Activated CD4-positive, alpha-beta T cell treated with anti-CD3 and anti-CD28 coated beads, Interleukin-2, amount 50 U/mL, for 4 hours (primary cell): ENCODE measurements around the gene SFSWAP.

Source experiments
- DNase-seq, 2 experiments: peaks; one replicate each; pipeline ENCODE4 v3.0.0-alpha.2; 2020

The SFSWAP gene

DNA sequence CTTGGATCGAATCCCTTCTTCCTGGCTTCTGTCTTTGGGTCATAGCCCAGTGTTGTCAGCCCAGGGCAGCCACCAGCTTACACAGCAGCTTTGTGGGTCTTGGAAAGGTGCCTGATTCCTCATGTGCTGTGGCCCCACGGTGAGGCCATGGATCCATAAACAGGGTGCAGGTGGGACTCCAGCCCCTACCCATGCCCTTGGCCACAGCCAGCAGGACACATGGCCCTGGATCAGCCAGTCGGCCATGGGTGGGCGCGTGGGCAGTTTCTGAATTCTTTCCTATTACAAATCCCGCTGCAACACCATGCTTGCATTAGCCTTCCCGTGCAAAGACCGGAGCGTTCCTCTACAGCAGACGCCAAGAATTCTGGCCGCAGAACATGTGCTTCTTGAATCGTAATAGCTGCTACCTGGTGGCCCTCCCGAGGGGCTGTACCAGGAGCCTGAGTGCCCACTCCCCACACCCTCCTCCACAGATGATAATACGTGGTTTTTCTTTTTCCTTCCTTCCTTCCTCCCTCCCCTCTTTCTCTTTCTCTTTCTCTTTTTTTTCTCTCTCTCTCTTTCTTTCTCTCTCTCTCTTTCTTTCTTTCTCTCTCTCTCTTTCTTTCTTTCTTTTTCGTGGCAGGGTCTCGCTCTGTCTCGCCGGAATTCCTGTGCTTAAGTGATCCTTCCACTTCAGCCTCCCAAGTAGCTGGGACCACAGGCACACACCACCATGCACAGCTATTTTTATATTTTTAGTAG lies 114.4 kb downstream of the SFSWAP start:
- DNase-seq = no peak

DNA sequence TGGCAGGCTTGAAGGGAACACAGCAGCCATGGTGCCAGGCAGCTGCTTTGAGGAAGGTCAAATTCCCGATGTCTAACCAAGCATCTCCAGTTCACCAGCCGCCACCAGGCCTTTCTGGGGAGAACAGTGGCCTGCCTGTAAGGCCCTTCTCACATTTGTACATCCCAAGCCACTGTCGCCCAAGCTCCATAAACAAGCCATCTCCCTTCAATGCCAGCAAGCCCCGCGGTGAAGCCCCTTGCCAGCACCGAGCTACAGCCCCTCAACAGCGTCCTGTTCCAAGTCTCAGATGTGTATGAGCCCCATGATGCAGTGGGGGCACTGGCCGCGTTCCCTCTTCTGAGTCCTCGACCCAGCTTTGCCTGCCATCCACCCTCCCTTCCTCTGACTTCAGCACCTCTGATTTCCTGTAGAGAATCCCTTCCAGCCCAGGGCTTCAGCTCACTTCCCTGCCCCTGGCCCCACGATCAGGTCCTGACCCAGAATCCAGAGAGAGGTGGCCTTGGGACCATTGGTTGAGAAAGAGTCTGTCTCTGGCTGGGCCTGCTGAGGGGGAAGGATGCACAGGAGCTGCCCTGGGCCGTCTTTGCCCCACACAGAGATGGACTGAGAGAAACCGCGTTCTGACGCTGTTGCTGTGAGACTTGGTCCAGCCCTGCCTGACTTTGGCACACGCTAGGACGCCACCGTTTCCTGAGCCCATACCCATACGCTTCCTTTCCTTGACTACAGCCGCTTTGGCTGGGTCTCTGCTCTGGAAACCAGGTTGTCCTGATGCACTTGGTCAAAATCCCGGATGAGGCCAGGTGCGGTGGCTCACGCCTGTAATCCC lies 115.4 kb downstream of the SFSWAP start:
- DNase-seq = no peak

DNA sequence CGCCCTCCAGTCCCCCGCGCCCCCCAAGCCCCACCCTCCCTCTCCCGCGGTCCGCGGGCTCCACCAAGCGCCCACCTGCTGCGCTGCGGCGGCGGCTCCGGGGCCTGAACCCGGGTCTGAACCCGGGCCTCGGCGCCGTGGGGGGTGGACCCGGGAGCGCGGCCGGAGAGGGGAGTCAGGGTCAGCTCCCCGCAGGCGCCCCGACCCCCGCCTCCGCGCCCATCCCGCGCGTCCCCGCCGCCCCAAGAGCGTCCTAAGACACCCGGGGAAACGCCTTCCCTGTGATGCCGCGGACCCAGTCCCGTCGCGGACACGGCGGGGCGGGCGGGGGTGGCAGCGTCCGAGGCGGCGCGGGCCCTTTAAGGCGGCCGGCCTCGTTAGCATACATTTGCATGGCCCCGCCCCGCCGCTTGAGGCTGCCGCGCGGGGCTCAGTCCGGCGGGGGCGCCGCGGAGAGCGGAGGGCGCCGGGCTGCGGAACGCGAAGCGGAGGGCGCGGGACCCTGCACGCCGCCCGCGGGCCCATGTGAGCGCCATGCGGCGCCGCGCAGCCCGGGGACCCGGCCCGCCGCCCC lies 117.2 kb downstream of the SFSWAP start, which contains the start of gene MMP17:
Gene MMP17, plus strand, starts transcription at position 433 of the 574 bp plus-strand sequence. Its CDS starts 102 bp downstream, at position 535.
- no peak for DNase-seq

DNA sequence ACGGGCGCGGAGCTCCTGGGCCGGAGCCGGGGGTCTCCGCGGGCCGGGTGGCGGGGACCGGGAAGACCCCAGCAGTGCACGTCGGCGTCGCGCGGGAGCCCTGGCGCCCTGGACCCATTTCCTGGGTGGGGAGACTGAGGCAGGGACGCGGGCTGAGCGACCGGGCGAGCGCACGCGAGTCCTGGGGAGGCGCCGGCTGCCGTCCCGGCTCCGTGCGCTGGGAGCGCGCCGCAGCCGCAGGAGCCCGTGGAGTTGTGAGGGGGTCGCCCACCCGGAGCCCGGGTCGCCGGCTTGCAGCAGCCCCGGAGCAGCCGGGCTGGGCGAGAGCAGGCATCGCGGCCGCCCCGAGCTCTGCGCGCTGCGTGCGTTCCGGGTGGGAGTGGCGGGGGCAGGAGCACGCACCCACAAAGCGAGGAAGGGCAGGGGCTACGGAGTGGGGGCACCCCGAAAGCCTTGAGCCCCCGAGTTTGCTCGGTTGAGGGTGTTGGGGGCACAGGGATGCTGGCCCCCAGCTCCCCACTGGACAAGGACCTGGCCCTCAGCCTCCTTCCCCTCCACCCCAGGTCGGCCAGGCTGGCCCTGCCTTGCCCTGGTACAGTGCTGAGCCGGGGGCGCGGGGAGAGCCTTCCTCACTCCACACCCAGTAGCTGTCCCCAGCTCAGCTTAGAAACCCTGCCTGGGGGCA lies 117.9 kb downstream of the SFSWAP start:
- no peak for DNase-seq

DNA sequence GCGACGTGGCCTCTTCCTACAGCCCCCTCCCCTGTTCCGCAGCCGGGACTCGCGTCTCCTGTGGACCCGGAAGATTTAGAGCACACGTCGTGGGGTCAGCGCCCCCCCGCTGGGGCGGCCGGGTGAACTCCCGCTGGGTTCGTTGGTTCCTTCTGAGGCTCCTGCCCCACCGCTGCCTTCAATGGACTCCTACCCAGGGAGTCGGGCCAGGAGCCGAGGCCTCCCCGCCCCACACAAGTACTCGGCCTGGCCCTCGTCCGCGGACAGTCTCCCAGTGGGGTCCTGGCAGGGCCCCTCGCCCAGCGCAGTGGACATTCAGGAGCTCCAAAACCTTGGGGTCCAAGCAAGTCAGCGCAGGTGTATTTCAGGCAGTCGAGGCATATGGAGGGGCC lies 118.5 kb downstream of the SFSWAP start:
- DNase-seq = no peak

DNA sequence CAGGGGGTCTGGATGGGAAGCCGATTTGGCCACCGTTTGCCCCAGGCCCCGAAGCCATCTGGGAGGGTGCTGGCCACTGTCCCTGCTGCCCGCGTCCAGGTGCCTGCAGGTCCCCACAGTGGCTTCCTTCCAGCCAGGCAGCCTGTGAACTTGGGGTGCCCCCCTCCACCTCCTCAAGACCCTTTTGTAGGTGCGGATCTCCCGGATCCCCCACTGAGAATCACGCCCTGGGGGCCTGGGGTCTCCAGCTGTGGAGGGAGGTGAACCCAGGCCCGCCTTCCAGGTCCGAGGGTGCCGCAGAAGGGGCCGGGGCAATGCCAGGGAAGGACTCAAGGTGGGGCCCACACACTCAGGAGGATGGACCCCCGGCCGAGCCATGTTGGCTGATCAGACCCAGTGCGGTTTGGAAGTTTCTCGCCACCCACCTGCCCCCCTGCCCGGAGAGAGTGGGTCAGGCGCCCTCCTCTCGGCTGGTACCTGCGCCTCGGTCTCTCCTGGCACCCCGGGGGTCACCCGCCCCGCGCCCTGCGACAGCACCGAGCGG lies 119.0 kb downstream of the SFSWAP start:
- DNase-seq = no peak

DNA sequence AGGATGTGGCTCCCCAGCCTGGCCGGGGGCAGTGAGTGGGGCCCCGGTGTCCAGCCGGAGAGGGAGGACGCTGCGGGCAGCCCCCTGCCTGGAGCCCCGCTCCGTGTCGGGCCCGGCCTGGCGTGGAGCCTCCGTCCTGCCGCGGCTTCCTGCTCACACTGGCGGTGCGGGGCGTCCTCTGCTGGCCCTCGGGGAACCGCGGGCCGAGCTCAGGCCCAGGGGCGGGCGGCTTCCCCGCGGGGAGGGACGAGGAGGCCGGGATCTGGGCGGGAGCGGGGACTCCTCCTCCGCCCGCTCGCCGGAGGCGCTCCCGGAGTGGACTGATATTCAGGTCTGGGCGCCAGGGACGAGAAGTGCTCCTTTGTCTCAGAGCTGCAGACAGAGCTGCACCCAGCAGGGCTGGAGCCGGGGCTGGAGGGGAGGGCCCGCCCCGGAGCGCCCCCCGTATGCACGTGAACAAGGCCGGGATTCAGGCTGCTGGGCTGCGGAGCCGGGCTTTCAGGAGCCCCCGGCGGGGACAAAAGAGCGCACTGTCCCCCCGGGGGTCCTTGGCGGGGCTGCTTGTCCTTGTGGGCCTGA lies 119.5 kb downstream of the SFSWAP start:
- no peak for DNase-seq

DNA sequence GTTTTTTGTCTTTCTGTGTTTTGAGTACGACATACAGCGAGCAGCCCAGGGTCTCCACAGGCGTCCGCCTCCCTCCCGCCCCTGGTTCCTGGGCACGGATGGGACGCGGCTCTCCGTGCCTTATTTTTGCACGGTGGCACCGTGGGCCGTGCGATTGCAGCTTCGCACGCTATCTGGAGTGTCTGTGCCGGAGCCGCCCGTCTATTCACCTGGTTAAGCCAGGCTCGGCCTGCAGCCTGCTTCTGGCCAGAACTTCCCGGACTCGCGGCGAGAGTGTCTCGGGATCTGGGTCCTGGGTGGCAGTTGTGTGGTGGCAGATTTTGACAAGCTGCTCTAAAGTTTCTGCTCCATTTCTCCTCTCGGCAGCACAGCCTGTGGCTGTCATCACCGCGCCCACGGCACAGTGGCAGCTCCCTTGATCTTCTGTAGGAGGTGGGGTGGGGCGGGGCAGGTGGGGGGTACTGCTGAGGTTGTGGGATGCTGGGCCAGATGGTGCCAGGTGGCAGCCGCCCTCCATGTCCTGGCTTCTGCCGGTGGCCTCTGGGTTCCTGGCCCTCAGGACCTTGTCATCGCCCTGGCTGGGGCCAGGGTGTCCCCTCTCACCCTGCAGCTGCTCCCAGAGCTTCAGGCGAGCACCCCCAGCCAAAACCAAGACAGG lies 120.2 kb downstream of the SFSWAP start:
- DNase-seq = peak; percentile 48 to 50

DNA sequence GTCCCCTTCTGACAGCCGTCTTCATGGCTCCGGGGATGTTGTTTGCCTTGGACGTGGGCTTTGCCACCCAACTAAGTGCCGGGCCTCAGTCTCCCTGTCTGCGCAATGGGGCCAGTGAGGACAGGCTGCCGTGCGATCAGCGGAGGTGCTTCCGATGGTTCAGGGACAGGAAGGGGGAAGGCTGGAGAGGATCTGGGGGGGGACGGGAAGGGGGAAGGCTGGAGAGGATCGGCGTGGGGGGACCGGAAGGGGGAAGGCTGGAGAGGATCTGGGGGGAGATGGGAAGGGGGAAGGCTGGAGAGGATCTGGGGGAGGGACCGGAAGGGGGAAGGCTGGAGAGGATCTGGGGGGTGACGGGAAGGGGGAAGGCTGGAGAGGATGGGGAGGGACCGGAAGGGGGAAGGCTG lies 120.7 kb downstream of the SFSWAP start:
- no peak for DNase-seq

DNA sequence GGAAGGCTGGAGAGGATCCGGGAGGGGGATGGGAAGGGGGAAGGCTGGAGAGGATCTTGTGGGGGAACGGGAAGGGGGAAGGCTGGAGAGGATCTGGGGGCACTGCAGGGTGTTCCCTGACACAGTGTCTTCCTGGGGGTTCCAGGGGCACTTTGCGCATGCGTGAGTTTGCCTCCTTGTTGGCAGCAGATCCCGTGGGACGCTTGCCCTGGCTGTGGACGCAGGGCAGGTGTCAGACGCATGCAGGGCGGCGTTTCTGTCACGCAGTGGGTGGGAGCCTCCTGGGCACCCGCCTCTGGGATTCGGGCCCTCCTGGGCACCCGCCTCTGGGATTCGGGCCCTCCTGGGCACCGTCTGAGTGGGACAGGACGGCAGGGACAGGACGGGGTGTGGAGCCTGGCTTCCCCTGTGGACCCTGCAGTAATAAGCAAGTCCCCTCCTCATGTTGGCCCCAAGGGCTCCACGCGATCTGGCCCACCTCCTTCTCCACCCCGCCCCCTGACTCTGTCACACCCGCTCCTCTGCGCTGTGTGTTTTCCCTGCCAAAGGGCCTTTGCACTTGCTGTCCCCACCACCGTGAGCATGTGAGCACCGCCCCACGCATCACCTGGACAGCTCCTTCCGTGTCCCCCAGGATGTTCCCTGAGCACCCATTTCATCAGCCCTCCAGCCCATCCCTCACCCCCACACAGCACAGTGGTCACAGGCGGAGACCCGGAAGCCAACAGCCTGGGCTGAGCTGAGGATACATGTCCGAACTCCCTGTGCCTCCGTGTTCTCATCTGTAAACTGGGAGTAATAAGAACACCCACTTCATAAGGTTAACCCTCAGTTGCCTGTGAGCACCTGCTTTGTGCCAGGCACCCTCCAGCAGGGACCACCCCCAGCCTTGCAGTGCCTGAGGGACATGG lies 121.7 kb downstream of the SFSWAP start:
- no peak for DNase-seq

DNA sequence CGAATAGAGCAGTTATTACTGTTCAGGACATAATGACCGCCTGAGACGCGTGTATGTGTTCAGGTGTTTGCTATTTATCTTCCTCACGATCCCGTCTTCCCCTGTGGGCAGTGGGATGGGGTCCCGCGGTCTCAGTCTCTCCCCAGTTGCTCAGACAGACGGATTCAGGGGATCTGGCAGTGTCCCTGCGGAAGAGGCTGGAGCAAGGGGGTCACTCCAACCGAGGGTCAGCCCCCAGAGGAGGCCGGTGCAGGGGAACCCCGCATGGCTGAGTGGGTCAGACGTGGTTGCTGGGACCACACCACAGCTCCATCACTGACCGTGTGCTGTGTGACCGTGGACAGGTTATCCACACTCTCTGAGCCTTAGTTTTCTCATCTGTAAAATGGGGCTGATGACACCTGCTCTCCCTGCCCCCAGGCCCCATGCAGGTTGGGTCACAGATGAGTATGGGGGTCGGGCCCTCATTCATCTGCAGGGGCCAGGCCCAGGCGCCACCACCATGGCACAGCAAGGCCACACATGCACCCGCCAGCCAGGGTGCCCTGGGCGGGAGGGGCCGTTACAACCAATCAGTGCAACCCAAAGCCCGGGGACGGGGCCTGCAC lies 122.5 kb downstream of the SFSWAP start:
- no peak for DNase-seq

DNA sequence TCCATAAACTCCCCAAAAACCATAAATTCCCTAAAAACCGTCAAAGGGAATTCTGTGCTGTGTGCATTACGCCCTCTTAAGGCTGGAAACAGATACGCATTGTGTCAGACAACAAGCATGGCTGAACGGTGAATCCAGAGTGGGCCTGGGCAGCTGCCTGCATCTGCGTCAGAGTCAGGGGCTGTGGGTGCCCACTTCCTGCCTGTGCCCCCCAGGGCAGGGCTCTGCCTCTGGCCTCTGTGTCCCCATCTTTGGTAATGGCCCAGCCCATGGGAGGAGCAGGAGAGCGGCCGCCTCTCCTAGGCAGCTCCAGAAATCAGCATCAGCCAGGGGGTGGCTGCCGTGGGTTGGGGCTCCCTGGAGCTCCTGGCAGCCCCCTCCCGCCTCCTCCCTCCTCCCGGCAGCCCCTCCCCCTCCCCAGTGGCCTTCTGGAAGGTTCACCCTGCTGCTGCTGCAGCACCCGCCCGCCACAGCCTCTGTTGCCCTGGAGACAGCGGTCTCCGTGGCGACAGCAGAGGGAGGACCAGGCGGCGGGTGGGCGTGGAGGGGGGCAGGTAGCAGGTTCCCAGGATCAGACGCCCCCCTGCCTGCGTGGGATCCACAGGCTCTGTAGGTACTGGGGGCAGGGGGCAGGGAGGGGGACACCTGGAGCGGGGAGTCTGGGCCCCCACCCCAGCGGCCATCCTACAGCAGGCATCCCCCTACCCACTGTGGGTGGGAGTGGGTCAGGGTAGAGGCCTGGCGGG lies 123.2 kb downstream of the SFSWAP start:
- no peak for DNase-seq

DNA sequence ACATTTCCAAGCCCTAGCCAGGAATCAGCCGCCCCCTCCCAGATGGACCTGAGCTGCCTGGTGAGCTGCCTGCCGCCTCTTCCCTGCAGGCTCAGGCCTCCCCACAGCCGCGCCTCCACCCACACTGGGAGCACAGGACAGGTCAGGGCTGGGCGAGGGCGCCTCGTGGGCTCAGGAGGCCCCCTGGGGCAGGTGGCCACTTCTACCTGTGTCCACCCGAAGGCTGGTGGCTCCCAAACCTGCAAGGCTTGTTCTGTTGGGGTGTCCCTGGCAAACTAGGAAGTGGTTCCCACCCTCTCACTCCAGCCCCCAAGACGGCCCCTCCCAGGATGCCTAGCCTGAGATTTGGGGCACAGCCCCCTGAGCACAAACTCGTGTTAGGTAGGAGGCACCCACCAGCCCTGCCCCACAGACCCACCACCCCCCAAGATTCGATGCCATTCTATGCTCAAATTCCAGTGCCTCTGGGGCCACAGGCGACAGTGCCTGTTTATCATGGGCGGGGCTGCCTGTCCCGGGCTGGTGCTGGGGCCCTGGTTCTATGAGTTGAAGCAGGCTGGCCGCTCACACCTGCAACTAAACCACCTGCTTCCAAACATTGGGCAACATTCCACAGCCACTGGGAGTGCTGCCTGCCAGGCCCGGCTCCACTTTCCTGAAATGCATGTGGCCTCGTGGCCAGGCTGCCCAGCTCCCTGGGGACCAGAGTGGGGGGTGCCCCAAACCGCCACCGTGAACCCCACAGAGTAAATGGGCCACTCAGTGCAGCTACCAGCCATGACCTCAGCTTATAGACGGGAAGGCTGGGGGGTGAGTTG lies 124.1 kb downstream of the SFSWAP start:
- no peak for DNase-seq

DNA sequence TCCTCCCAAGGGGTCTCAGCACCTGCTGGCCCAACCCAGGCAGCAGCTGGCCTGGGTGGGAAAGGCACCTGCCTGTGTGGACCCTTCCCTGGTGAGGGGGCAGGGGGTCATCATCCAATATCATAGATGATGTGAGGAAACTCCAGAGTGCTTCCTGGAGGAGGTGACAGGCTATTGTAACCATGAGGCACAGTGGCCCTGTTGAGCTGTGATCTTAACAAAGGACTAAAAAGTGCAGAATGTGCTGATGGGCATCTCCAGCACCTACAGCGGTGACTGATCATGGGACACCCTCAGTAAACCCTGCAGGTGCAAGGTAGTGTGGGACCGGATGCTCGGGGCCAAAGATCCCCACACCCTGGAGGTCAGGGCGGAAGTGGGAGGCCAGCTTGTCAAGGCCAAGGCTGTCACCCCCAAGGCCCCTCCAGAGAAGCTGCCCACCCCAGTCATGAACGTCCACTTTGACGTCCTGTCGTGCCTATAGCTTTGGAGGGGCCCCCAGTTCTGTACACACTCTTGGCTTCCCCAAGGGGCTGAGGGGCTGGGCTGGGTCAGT lies 124.8 kb downstream of the SFSWAP start:
- DNase-seq = no peak

DNA sequence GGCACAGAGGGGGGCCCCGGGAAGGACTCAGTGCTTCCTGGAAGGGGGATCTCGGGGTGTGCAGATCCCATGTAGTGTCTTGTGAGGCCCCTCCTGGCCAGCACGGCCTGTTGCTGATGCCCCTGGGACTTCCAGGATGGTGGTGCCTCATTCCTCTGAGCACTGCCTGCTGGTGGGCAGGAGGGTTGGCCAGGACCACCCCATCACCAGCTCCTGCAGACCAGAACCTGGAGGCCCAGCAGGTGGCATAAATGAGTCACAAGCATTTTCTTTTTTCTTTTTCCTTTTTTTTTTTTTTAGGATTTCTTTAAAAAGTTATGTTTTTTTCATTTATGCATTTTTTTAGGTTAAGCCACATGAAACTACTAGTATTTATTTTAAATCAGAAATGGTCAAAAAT lies 125.3 kb downstream of the SFSWAP start:
- no peak for DNase-seq

DNA sequence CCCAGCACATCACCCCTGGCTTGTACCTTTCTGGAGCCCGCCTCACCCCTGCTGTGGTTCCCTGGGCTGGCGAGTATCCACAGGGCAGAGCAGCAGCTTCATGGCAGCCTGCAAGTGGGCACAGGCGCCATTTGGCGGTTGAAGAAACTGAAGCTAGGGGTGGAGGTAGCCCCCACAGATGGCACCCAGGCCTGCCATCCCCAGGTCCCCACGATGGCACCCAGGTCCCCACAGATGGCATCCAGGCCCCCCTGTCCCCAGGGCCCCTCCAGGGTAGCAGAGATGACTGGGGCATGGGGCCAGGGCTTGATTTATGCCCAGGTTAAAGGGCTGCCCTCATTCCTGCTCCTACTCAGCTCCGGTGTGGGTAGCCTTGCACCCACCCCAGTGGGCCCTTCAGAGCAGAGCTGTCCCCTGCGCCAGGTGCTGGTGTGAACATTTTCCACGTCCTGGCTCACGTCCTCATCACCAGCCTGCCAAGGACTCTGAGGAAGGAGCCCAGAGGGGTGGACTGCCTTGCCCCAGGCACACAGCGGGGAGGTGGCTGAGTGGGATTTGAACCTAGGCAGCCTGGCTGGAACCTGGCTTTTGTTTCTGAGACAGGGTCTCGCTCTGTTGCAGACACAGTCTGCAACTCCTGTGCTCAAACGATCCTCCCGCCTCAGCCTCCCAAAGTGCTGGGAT lies 126.0 kb downstream of the SFSWAP start:
- DNase-seq = no peak

DNA sequence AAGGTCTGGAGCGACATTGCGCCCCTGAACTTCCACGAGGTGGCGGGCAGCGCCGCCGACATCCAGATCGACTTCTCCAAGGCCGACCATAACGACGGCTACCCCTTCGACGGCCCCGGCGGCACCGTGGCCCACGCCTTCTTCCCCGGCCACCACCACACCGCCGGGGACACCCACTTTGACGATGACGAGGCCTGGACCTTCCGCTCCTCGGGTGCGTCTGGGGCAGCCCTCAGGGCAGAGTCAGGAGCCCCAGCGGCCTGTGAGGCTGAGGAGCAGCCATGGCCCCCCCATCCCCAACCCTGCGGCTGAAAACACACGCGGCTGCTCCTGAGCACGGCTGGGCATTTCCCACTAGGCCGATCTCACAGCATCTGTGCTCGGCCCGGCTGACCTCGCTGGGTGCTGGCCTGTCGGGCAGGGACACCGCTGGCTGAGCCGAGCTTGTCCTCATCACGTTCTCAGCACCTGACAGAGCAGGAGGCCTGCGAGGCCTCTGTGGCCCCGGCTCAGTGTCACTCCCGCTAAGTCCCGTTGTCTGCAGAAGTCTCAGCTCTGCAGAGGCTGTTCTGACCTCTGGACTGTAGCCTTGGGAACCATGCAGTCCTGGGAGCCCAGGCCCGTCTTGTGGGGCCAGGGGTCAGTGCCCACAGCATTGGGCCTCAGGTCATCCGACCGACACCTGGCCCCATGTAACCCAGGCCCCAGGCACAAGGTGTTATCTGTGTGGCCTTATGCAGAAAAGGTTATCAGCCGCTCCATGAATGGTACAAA lies 129.9 kb downstream of the SFSWAP start:
- no peak for DNase-seq
